Endothelial cell of umbilical vein (primary cell): ENCODE results near the gene NPTN.

Experiments
- EZH2 ChIP-seq: IDR thresholded peaks from 2 replicates; pipeline ENCODE4 v1.6.1; 2012; ENCODE audit warnings: borderline replicate concordance, low read depth, mild to moderate bottlenecking, moderate library complexity, low read length, inconsistent platforms; ENCODE audit not compliant: severe bottlenecking
- FOS ChIP-seq: IDR thresholded peaks from 2 replicates; pipeline ENCODE4 v1.6.1; 2011; ENCODE audit warnings: mild to moderate bottlenecking, low read length, moderate library complexity, borderline replicate concordance; ENCODE audit not compliant: insufficient read depth
- GATA2 ChIP-seq: IDR thresholded peaks from 2 replicates; pipeline ENCODE4 v1.7.0; 2011; ENCODE audit warnings: low read depth, mild to moderate bottlenecking, moderate library complexity, mixed read lengths, low read length; ENCODE audit not compliant: insufficient read length, insufficient read depth
- JUN ChIP-seq: IDR thresholded peaks from 2 replicates; pipeline ENCODE4 v1.6.1; 2011; ENCODE audit warnings: borderline replicate concordance, low read depth; ENCODE audit not compliant: insufficient read length, insufficient read depth
- MYC ChIP-seq: IDR thresholded peaks from one replicate; pipeline ENCODE4 v1.6.1; 2011; ENCODE audit warnings: mild to moderate bottlenecking, low read depth, low read length
- POLR2A ChIP-seq: IDR thresholded peaks from 2 replicates; pipeline ENCODE4 v1.6.1; 2012; ENCODE audit warnings: low read depth, mild to moderate bottlenecking, control low read depth, low read length
- POLR2AphosphoS5 ChIP-seq: IDR thresholded peaks from 2 replicates; pipeline ENCODE4 v1.6.1; 2012; ENCODE audit warnings: low read depth, mild to moderate bottlenecking, control low read depth, low read length, moderate library complexity; ENCODE audit not compliant: insufficient read depth
- TF ChIP-seq, protein P1 (sequence below), 2 donors: IDR thresholded peaks; 1 replicate in 1 of 2; 2 replicates in 1 of 2; pipeline ENCODE4 v1.5.1; 2011; ENCODE audit warnings: low read length in 2 of 2, mild to moderate bottlenecking in 2 of 2, moderate library complexity in 2 of 2, control low read depth in 1 of 2, inconsistent platforms in 1 of 2, low read depth in 1 of 2; ENCODE audit not compliant: insufficient read depth in 1 of 2; ENCODE audit errors: extremely low read depth in 1 of 2
- TF ChIP-seq, protein P2 (sequence below): IDR thresholded peaks from 2 replicates; pipeline ENCODE4 v1.6.1; 2011; ENCODE audit not compliant: insufficient read depth, insufficient read length

GRCh38 chr15:73527598-73527997, 105.6 kb downstream of the NPTN start:
- TF ChIP-seq MYC = no peak
- TF ChIP-seq, protein P1, sequence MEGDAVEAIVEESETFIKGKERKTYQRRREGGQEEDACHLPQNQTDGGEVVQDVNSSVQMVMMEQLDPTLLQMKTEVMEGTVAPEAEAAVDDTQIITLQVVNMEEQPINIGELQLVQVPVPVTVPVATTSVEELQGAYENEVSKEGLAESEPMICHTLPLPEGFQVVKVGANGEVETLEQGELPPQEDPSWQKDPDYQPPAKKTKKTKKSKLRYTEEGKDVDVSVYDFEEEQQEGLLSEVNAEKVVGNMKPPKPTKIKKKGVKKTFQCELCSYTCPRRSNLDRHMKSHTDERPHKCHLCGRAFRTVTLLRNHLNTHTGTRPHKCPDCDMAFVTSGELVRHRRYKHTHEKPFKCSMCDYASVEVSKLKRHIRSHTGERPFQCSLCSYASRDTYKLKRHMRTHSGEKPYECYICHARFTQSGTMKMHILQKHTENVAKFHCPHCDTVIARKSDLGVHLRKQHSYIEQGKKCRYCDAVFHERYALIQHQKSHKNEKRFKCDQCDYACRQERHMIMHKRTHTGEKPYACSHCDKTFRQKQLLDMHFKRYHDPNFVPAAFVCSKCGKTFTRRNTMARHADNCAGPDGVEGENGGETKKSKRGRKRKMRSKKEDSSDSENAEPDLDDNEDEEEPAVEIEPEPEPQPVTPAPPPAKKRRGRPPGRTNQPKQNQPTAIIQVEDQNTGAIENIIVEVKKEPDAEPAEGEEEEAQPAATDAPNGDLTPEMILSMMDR (IDR thresholded peaks at IDR 0.05; ENCODE audit: extremely low read depth in 1 of 2, insufficient read depth in 1 of 2, low read depth in 1 of 2, low read length in 2 of 2) = no peak
- TF ChIP-seq EZH2 = no peak
- TF ChIP-seq, protein P2, sequence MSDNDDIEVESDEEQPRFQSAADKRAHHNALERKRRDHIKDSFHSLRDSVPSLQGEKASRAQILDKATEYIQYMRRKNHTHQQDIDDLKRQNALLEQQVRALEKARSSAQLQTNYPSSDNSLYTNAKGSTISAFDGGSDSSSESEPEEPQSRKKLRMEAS = no peak
- no peak for TF ChIP-seq FOS
- TF ChIP-seq POLR2A = no peak
- no peak for TF ChIP-seq POLR2AphosphoS5
- TF ChIP-seq GATA2 = no peak
- no peak for TF ChIP-seq JUN
